Panc1 (cell line): ENCODE measurements around the gene PSENEN. TPM values are rescaled to one million over a fixed set of nuclear protein-coding genes. Genes with fewer than 3 reads are reported as not detected.

Source experiments
- ATAC-seq: fragments of 200-7000 bp; cut with Tn5 transposase; 2 replicates; pipeline ENCODE4 v1.9.1; 2020; ENCODE audit warnings: mild to moderate bottlenecking, moderate library complexity
- BruUV-seq: library from RNA; stranded (reverse); fragments of 400-500 nt; replicated peaks from 2 replicates; lab custom pipeline; 2021; lab: Mats Ljungman, UMichigan
- CTCF ChIA-PET: fragments of 300-600 bp; sonication (Branson Sonifier 250); formaldehyde crosslinking; loops from one replicate; lab custom pipeline; 2022; ENCODE audit warnings: antibody characterized with exemption; lab: Charles Lee
- POLR2A ChIA-PET: fragments of 300-600 bp; sonication (Branson Sonifier 250); formaldehyde crosslinking; loops from one replicate; lab custom pipeline; 2022; ENCODE audit warnings: antibody characterized with exemption; lab: Charles Lee
- DNase-seq: peaks from one replicate; pipeline ENCODE4 v3.0.0-alpha.2; 2010; ENCODE audit warnings: low read depth, low spot score
- H3K27ac ChIP-seq: 2 replicates; pipeline ENCODE4 v1.5.1; 2011; ENCODE audit warnings: mild to moderate bottlenecking, low read length, inconsistent platforms
- H3K27me3 ChIP-seq: fragments of 200-500 bp; sonication (Bioruptor generic); 2 replicates; pipeline ENCODE4 v1.6.0; 2014; ENCODE audit warnings: low read length, inconsistent platforms; ENCODE audit not compliant: control insufficient read depth, insufficient read depth
- H3K36me3 ChIP-seq: fragments of 200-500 bp; sonication (Bioruptor generic); 2 replicates; pipeline ENCODE4 v1.5.1; 2014; ENCODE audit warnings: inconsistent platforms, mild to moderate bottlenecking, low read length, moderate library complexity; ENCODE audit not compliant: control insufficient read depth, insufficient read depth
- H3K4me1 ChIP-seq: 2 replicates; pipeline ENCODE4 v1.5.1; 2011; ENCODE audit warnings: inconsistent platforms, mild to moderate bottlenecking, low read length, moderate library complexity; ENCODE audit not compliant: control insufficient read depth, insufficient read depth
- H3K4me3 ChIP-seq, 2 experiments: 2 replicates each; pipeline ENCODE4 v1.5.1; 2011 to 2012; ENCODE audit warnings: low read depth in 2 of 2, low read length in 2 of 2, mild to moderate bottlenecking in 2 of 2, inconsistent platforms in 1 of 2, moderate library complexity in 1 of 2
- H3K9me3 ChIP-seq: fragments of 200-500 bp; sonication (Bioruptor generic); 2 replicates; pipeline ENCODE4 v1.5.1; 2014; ENCODE audit warnings: low read depth, mild to moderate bottlenecking, inconsistent platforms, low read length, moderate library complexity; ENCODE audit not compliant: control insufficient read depth, insufficient read depth
- POLR2AphosphoS5 ChIP-seq: IDR thresholded peaks from 2 replicates; pipeline ENCODE4 v1.6.1; 2012; ENCODE audit warnings: mild to moderate bottlenecking, low read depth, low read length, moderate library complexity
- REST ChIP-seq, 2 experiments: IDR thresholded peaks; 2 replicates each; pipeline ENCODE4 v1.6.1; 2011 to 2012; ENCODE audit warnings: low read depth in 2 of 2, control low read depth in 1 of 2, low read length in 1 of 2, mild to moderate bottlenecking in 1 of 2, moderate library complexity in 1 of 2; ENCODE audit not compliant: insufficient read depth in 1 of 2
- SIN3A ChIP-seq: IDR thresholded peaks from 2 replicates; pipeline ENCODE4 v1.6.1; 2012; ENCODE audit warnings: low read depth, mild to moderate bottlenecking, low read length, moderate library complexity, borderline replicate concordance; ENCODE audit not compliant: insufficient read depth
- TCF7L2 ChIP-seq: IDR thresholded peaks from 2 replicates; pipeline ENCODE4 v1.6.1; 2011; ENCODE audit warnings: mild to moderate bottlenecking, low read depth, low read length, inconsistent platforms
- in situ Hi-C: cut with HindIII; loops from 2 replicates; pipeline ENCODE4 v1.10.0; 2016; ENCODE audit warnings: low sequenced_read_pairs, low pct_unique_long_range_greater_than_20kb
- intact Hi-C: fragments of 100-400 bp; cut with micrococcal nuclease; formaldehyde crosslinking; loops from one replicate; pipeline ENCODE4 v1.10.0; 2022; ENCODE audit not compliant: unreplicated experiment
- total RNA-seq: library from RNA; stranded (reverse); gene quantifications from one replicate; pipeline ENCODE4 v1.2.1, GENCODE V29; 2021; ENCODE audit not compliant: unreplicated experiment
- TF ChIP-seq, protein P1 (sequence below): fragments of 450-650 bp; IDR thresholded peaks from 2 replicates; pipeline ENCODE4 v1.5.1; 2017; ENCODE audit warnings: mild to moderate bottlenecking

Gene PSENEN
- total RNA-seq, 1 experiment from 2014 or later: 169 TPM

- ATAC-seq: no peak
- BruUV-seq: no TSS peak
- POLR2A ChIA-PET: interaction anchor here (0.7 kb wide), 1 partner anchor 331 kb away, joined by 3 read pairs; no protein-coding TSS in a partner anchor
- Histone ChIP-seq H3K27me3 (no peaks in the 10 kb centered on the region), H3K9me3 (no peaks in the 10 kb centered on the region), H3K27ac (no peak overlapping the region), H3K4me1 (no peaks in the 10 kb centered on the region; the same call in 1 of the 2 replicates), H3K36me3 (no peaks in the 10 kb centered on the region), H3K4me3 (no peak overlapping the region)
- CTCF ChIA-PET: interaction anchor here (0.6 kb wide), 1 partner anchor 268 kb away, joined by 4 read pairs; the partner anchor contains the start of gene THAP8
- DNase-seq: no peak
- TF ChIP-seq REST (IDR thresholded peaks at IDR 0.05; ENCODE audit: insufficient read depth in 1 of 2, low read depth in 2 of 2, low read length in 1 of 2): no peak
- intact Hi-C loops (no loop called here), in situ Hi-C loops (no loop called here)
Observed at GRCh38 chr19:35786299-35787160, 41.1 kb downstream of the PSENEN start.

- no peaks in the 10 kb centered on the region for H3K36me3 ChIP-seq
- H3K27me3 ChIP-seq: no peaks in the 10 kb centered on the region
- no TSS peak for BruUV-seq
- H3K4me3 ChIP-seq: no peak overlapping the region
- H3K27ac ChIP-seq: no peak overlapping the region
- ATAC-seq: no peak
- intact Hi-C loops (no loop called here), in situ Hi-C loops (no loop called here)
- POLR2A ChIA-PET: no interaction called here
- DNase-seq: no peak
- H3K9me3 ChIP-seq: no peaks in the 10 kb centered on the region
- no peaks in the 10 kb centered on the region; the same call in 1 of the 2 replicates for H3K4me1 ChIP-seq
- TF ChIP-seq TCF7L2 (no peak), SIN3A (no peak), POLR2AphosphoS5 (no peak), REST (IDR thresholded peaks at IDR 0.05; ENCODE audit: insufficient read depth in 1 of 2, low read depth in 2 of 2, low read length in 1 of 2) (no peak)
- TF ChIP-seq, protein P1, sequence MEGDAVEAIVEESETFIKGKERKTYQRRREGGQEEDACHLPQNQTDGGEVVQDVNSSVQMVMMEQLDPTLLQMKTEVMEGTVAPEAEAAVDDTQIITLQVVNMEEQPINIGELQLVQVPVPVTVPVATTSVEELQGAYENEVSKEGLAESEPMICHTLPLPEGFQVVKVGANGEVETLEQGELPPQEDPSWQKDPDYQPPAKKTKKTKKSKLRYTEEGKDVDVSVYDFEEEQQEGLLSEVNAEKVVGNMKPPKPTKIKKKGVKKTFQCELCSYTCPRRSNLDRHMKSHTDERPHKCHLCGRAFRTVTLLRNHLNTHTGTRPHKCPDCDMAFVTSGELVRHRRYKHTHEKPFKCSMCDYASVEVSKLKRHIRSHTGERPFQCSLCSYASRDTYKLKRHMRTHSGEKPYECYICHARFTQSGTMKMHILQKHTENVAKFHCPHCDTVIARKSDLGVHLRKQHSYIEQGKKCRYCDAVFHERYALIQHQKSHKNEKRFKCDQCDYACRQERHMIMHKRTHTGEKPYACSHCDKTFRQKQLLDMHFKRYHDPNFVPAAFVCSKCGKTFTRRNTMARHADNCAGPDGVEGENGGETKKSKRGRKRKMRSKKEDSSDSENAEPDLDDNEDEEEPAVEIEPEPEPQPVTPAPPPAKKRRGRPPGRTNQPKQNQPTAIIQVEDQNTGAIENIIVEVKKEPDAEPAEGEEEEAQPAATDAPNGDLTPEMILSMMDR: no peak
- CTCF ChIA-PET: no interaction called here
Observed at GRCh38 chr19:35787227-35787799, 41.9 kb downstream of the PSENEN start.
